ENCODE measurements around the gene MACROD2. TPM values are rescaled to one million over a fixed set of nuclear protein-coding genes. Genes with fewer than 3 reads are reported as not detected.

The MACROD2 gene
- total RNA-seq, 1 donor from 2014 or later: 1.6 TPM

- Histone ChIP-seq H3K36me3 (ENCODE audit: control insufficient read depth, insufficient read depth, low read length) (no peaks in the 10 kb centered on the region), H3K27me3 (ENCODE audit: control insufficient read depth, insufficient read depth, low read length) (no peaks in the 10 kb centered on the region), H3K4me3 (ENCODE audit: low read depth, low read length) (no peak overlapping the region)
- FAIRE-seq: no peak
- TF ChIP-seq CTCF (IDR thresholded peaks at IDR 0.05; ENCODE audit: insufficient read depth, low read length, severe bottlenecking): no peak
- no peak for DNase-seq (ENCODE audit: low read depth)
These were observed 894.4 kb downstream of the MACROD2 start for GRCh38 chr20:14889496-14890255.

GRCh38 chr20:14890713-14891112 lies 895.4 kb downstream of the MACROD2 start:
- no peaks in the 10 kb centered on the region for H3K27me3 ChIP-seq (ENCODE audit: control insufficient read depth, insufficient read depth, low read length)
- FAIRE-seq (no peak), DNase-seq (ENCODE audit: low read depth) (no peak)
- no peak for TF ChIP-seq CTCF (IDR thresholded peaks at IDR 0.05; ENCODE audit: insufficient read depth, low read length, severe bottlenecking)
- no peaks in the 10 kb centered on the region for H3K36me3 ChIP-seq (ENCODE audit: control insufficient read depth, insufficient read depth, low read length)
- no peak overlapping the region for H3K4me3 ChIP-seq (ENCODE audit: low read depth, low read length)

GRCh38 chr20:14892782-14893181 lies 897.5 kb downstream of the MACROD2 start:
- FAIRE-seq (no peak), DNase-seq (ENCODE audit: low read depth) (no peak)
- Histone ChIP-seq H3K36me3 (ENCODE audit: control insufficient read depth, insufficient read depth, low read length) (no peaks in the 10 kb centered on the region), H3K27me3 (ENCODE audit: control insufficient read depth, insufficient read depth, low read length) (no peaks in the 10 kb centered on the region), H3K4me3 (ENCODE audit: low read depth, low read length) (no peak overlapping the region)
- no peak for TF ChIP-seq CTCF (IDR thresholded peaks at IDR 0.05; ENCODE audit: insufficient read depth, low read length, severe bottlenecking)

GRCh38 chr20:14896569-14896968 lies 901.3 kb downstream of the MACROD2 start:
- DNase-seq (ENCODE audit: low read depth) (no peak), FAIRE-seq (no peak)
- no peak for TF ChIP-seq CTCF (IDR thresholded peaks at IDR 0.05; ENCODE audit: insufficient read depth, low read length, severe bottlenecking)
- no peak overlapping the region for H3K4me3 ChIP-seq (ENCODE audit: low read depth, low read length)
- H3K36me3 ChIP-seq (ENCODE audit: control insufficient read depth, insufficient read depth, low read length): no peaks in the 10 kb centered on the region
- H3K27me3 ChIP-seq (ENCODE audit: control insufficient read depth, insufficient read depth, low read length): no peaks in the 10 kb centered on the region

- no peaks in the 10 kb centered on the region for H3K27me3 ChIP-seq (ENCODE audit: control insufficient read depth, insufficient read depth, low read length)
- no peaks in the 10 kb centered on the region for H3K36me3 ChIP-seq (ENCODE audit: control insufficient read depth, insufficient read depth, low read length)
- DNase-seq (ENCODE audit: low read depth) (no peak), FAIRE-seq (no peak)
- H3K4me3 ChIP-seq (ENCODE audit: low read depth, low read length): no peak overlapping the region
- no peak for TF ChIP-seq CTCF (IDR thresholded peaks at IDR 0.05; ENCODE audit: insufficient read depth, low read length, severe bottlenecking)
These were observed 902.3 kb downstream of the MACROD2 start for GRCh38 chr20:14897608-14898007.

All from bronchial epithelial cell (primary cell).